Ureter (tissue), 1 donor: ENCODE measurements around the gene NCAN. TPM values are rescaled to one million over a fixed set of nuclear protein-coding genes. Genes with fewer than 3 reads are reported as not detected.
A peak's percentile ranks its signal among the peaks of the same experiment; 100 is the strongest.
"Not testable (repeated sequence)": the region's sequence is repeated elsewhere in the genome, so short reads cannot be mapped to it uniquely, and the experiment has no call there.

ENCODE experiments used
- DNase-seq: peaks from one replicate; pipeline ENCODE4 v3.0.0-alpha.2; 2020; ENCODE audit warnings: low spot score
- total RNA-seq: library from RNA; stranded (reverse); gene quantifications from one replicate; pipeline ENCODE4 v1.2.4, GENCODE V29; 2023
- donor health status: DM: yes; HTN: yes; CAD: no.

NCAN gene
- total RNA-seq, result not detected

- no peak for DNase-seq
Measured at GRCh38 chr19:19211499-19212420, at the start of gene NCAN. Gene NCAN (plus strand): TSS chr19:19211958. CDS start chr19:19216954, 4,996 bp downstream.

- no peak for DNase-seq
Measured at GRCh38 chr19:19162495-19162894, 49.3 kb upstream of the NCAN start.

DNA sequence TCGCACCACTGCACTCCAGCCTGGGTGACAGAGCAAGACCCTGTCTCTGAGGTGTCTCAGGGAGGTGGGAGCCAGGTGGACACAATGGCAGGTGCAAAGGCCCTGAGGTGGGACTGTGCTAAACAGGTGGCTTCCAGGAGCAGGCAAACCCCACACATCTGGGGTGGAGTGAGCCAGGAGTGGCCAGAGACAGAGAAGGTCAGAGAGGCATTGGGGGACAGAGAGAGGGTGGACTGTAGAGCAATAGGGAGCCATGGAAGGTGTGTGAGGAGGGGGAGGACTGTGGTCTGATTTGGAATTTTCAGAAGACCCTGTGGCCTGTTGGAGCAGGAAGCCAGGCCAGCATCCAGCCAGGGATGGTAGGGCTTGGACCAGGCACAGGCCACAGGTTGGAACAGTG lies 46.4 kb upstream of the NCAN start:
- no peak for DNase-seq

- DNase-seq, result no peak
Measured at GRCh38 chr19:19167612-19168011, 44.1 kb upstream of the NCAN start.

- no peak for DNase-seq
Measured at GRCh38 chr19:19169236-19170052, 42.3 kb upstream of the NCAN start.

- peak; percentile 71 for DNase-seq
Measured at GRCh38 chr19:19170053-19170872, 41.5 kb upstream of the NCAN start, which contains the start of gene MEF2B. Gene MEF2B (minus strand): TSS chr19:19170263. CDS start chr19:19150735, 19,528 bp downstream.

GRCh38 chr19:19170873-19171672 lies 40.7 kb upstream of the NCAN start:
- DNase-seq, result no peak

- DNase-seq, result no peak
Measured at GRCh38 chr19:19171821-19172532, 39.8 kb upstream of the NCAN start.

DNA sequence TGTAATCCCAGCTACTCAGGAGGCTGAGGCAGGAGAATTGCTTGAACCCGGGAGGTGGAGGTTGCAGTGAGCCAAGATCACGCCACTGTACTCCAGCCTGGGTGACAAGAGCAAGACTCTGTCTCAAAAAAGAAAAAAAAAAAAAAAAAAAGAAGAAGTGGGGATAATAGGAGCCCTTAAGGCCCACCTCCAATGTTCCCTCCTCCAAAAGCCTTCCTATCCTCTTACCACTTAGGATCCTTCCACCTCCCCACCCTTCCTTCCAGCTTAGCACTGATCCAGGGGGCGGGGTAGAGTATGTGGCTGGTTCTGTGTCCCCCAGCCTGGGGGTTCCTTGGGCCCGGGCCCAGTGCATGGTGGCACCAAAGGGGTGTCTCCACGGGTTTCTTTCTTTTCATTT lies 38.5 kb upstream of the NCAN start:
- DNase-seq, result not testable (repeated sequence)

GRCh38 chr19:19176950-19177349 lies 34.8 kb upstream of the NCAN start:
- no peak for DNase-seq

DNA sequence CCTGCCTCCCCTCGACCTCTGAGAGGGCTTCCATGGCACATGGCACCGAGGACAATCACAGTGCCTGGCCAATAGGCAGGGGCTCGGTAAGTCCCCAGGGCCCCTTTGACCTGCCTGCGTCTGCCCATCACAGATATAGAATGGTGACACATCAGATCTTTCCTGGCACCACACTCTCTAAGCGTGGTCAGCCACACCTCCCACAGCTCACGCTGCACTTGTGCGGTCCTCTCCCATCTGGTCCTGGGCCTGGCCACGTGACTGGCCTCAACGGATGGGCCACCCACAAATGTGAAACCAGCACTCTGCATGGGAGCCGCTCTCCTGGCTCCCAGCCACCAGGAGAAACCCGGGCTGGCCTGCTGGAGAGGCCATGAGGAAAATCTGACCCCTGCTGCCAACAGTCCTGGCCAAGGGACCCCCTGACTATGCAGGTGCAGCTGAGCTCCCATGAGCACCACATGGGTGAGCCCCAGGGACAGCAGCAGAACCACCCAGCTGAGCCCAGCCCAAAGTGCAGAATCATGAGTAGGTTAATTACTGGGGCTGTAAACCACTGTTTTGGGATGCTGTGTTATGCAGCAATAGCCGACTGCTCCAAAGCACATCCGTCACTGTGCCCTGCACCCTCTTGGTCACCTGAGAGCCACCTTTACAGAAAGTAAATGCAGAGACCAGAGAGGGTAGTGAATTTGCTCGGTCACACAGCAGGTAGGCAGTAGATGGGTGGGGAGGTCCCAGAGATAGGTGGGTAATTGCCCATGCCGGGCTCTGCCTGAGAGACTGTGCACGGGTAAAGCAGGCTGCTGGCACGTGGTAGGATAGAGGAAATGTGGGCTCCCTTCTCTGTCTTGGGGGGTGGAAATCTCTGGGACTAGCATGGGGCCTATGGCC lies 32.0 kb upstream of the NCAN start:
- no peak for DNase-seq

DNA sequence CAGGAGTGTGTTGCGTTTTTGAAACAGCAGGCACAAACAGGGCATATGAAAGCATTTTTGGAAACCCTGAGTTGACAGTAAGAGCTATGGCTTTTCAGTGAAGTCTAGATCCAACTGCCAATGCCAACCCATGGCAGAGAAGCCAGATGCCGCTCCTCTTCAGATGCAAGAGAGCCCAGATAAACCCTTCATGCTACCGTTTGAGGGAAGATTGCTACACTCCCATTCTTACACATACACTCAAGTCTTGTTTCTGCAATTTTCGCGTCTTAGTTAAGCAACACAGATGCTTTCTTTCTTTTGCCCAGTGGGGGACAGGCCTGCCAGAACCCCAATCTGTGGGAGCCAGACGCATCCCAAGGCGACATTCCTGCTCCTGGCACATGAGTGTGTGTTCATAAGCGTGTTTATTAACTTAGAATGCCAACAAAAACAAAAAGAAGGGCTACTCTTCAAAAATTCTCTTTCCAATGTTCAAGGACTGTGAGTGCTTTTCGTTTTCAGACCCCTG lies 30.2 kb upstream of the NCAN start:
- no peak for DNase-seq

DNA sequence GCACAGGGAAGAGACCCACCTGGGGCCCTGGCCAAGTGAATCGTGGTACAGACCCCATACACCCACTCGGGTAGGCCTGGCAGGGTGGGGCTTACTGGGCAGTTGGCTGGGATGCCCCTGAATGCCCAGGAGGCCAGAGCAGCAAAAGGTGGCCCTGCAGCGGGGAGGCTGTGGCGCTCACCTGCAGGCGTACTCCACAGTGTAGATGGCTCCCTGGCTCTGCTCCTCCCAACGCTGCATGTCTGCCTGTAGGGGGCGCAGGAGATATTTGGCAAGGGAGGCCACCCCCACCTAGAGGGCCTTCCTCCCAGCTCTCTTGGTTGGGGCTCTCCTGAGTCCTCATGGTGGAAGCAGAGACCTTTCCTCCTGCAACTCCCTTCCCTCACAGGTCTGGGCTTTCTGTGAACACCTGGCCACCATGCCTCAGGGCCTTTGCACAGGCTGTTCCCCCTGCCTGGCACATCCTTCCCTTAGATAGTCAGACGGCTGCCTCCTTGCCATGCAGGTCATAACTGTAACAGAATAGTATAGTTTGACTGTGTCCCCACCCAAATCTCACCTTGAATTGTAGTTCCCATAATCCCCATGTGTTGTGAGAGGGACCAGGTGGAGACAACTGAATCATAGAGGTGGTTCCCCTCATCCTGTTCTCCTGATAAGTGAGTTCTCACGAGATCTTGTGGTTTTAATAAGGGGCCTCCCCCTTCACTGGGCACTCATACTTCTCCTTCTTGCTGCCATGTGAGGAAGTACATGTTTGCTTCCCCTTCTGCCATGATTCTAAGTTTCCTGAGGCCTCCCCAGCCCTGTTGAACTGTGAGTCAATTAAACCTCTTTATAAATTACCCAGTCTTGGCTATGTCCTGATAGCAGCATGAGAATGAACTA lies 25.7 kb upstream of the NCAN start:
- no peak for DNase-seq

GRCh38 chr19:19186742-19187141 lies 25.0 kb upstream of the NCAN start:
- DNase-seq, result no peak

DNA sequence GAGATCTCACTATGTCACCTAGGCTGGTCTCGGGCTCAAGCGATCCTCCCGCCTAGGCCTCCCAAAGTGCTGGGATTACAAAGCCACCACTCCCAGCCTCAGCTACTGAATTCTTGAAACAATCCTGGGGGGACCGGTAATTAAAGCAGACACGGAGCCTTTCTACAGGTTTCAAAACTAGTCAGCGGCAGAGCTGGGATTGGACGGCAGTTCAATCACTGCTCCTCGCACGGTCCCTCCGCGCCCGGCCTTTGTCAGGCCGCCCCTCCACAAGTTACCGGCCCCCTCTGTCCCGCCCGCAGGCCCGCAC lies 20.0 kb upstream of the NCAN start:
- DNase-seq, result no peak

GRCh38 chr19:19192078-19192882 lies 19.5 kb upstream of the NCAN start, which contains the start of the genes BORCS8 and RFXANK:
Gene BORCS8 (minus strand): TSS chr19:19192152. CDS start chr19:19192117, 35 bp downstream.
Gene RFXANK (plus strand): TSS chr19:19192258. CDS start chr19:19193947, 1,689 bp downstream.
- DNase-seq, result peak; percentile 99

GRCh38 chr19:19192910-19193423 lies 18.8 kb upstream of the NCAN start:
- no peak for DNase-seq
